Muscle of arm (tissue), 14 donors: ENCODE measurements around the gene CCHCR1. TPM values are rescaled to one million over a fixed set of nuclear protein-coding genes. Genes with fewer than 3 reads are reported as not detected.
A peak's percentile ranks its signal among the peaks of the same experiment; 100 is the strongest.
"Not testable (repeated sequence)": the region's sequence is repeated elsewhere in the genome, so short reads cannot be mapped to it uniquely, and the experiment has no call there.

Source experiments
- DNase-seq: peaks from one replicate; pipeline ENCODE4 v3.0.0-alpha.2; 2013
- long read RNA-seq, 11 donors: transcript quantifications; one replicate each; lab custom pipeline, GENCODE V29; 2026
- polyA plus RNA-seq, 12 donors: library from polyadenylated mRNA; unstranded; fragments of 120-200 nt; gene quantifications; one replicate each; pipeline ENCODE4 v1.2.1, GENCODE V29; 2013; ENCODE audit not compliant: insufficient read length in 12 of 12

CCHCR1 gene, protein sequence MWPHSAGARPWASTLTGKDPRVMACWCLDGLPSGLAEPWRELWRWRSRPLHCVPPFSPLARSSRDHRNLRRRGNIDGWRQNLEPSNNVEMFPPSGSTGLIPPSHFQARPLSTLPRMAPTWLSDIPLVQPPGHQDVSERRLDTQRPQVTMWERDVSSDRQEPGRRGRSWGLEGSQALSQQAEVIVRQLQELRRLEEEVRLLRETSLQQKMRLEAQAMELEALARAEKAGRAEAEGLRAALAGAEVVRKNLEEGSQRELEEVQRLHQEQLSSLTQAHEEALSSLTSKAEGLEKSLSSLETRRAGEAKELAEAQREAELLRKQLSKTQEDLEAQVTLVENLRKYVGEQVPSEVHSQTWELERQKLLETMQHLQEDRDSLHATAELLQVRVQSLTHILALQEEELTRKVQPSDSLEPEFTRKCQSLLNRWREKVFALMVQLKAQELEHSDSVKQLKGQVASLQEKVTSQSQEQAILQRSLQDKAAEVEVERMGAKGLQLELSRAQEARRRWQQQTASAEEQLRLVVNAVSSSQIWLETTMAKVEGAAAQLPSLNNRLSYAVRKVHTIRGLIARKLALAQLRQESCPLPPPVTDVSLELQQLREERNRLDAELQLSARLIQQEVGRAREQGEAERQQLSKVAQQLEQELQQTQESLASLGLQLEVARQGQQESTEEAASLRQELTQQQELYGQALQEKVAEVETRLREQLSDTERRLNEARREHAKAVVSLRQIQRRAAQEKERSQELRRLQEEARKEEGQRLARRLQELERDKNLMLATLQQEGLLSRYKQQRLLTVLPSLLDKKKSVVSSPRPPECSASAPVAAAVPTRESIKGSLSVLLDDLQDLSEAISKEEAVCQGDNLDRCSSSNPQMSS
- 10 to 100 TPM in 10 of 12 donors, 1 to 10 TPM in 1, not detected in 1; 9.5 to 25.3 (median 12.6) TPM for polyA plus RNA-seq
- long read RNA-seq, donor 1, partial matches to known transcripts = 0 of 2 reads
- long read RNA-seq, donor 1, other reads (novel, unspliced or antisense) = 0 of 2 reads
- long read RNA-seq, donor 2, partial matches to known transcripts = 0 of 1 reads
- long read RNA-seq, donor 2, other reads (novel, unspliced or antisense) = 0 of 1 reads
- long read RNA-seq, donor 3 = 0 reads
- long read RNA-seq, donor 4 = 0 reads
- long read RNA-seq, donor 5, partial matches to known transcripts = 0 of 2 reads
- long read RNA-seq, donor 5, other reads (novel, unspliced or antisense) = 0 of 2 reads
- long read RNA-seq, donor 6 = 0 reads
- long read RNA-seq, donor 7, partial matches to known transcripts = 0 of 1 reads
- long read RNA-seq, donor 7, other reads (novel, unspliced or antisense) = 0 of 1 reads
- long read RNA-seq, donor 8, partial matches to known transcripts = 0 of 1 reads
- long read RNA-seq, donor 8, other reads (novel, unspliced or antisense) = 0 of 1 reads
- long read RNA-seq, donor 9 = 0 reads
- long read RNA-seq, donor 10 = 0 reads
- long read RNA-seq, donor 11, partial matches to known transcripts = 0 of 1 reads
- long read RNA-seq, donor 11, other reads (novel, unspliced or antisense) = 0 of 1 reads

DNA sequence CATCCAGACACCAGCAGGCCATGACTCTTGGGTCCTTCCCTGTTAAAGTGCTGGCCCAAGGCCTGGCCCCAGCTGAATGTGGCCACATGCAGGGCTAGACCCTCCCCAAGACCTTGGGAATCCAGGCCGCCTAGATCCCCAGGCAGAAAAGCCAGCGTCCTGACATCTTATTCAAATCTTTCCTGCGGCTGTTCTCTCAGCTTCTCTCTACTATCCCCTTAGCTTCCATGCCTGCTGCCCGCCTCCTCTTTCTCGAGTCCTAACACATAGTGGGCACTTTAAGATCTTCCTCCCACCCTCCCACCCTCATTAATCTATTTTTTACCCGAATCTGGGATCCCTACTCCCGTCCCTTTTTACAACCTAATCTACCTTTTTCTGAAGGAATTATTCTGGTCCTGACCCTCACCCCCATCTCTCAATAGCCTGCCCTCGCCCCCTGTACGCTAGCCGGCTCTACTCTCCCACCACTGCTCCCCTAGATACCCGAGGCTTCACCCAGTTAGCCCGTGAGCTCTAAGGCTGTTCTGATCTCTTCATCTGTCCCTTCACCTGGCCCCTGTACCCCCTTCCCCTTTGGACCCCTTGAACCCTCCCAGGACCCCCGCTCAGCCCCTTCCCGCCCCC lies at the start of gene CCHCR1:
CCHCR1 (minus strand) TSS at position 290 of the 627 bp plus-strand sequence; CDS start at position 88, 202 bp downstream.
- DNase-seq = no peak

DNA sequence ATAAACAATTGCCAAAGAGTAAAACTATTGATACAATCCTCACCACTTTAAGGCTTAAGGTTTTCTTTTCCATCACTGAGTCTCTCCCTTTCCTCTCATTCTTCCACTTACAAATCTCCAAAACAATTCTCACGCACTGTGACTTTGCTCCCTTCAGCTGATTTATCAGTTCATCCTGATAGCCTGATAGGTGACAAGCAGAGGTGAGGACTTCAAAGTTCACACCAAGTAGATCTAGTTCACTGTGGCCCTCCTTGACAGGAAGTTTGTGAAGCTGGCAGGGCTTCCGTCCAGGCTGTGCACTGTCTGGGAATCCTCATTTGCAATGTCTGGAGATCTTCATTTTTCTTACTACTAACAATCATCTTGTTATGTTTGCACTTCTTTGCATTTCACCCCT lies 48.0 kb upstream of the CCHCR1 start:
- DNase-seq = no peak

DNA sequence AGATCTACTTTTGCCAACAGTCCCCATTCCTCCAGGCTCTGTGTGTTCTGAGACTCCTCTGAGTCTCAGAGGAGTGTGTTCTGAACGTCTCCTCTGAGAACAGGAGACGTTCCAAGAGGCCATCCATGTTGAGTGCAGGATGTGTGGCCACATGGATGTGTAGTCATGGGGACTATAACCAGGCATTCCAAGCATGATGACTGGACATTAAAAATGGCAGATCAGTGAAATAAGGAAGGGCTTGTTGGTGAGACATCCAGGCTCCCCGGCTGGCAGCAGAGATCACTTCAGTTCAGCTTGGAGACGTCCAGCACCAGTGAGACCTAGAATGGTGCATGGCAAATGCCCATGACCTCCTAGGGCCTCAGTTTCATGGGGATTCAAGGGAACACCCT lies 47.1 kb upstream of the CCHCR1 start:
- no peak for DNase-seq

DNA sequence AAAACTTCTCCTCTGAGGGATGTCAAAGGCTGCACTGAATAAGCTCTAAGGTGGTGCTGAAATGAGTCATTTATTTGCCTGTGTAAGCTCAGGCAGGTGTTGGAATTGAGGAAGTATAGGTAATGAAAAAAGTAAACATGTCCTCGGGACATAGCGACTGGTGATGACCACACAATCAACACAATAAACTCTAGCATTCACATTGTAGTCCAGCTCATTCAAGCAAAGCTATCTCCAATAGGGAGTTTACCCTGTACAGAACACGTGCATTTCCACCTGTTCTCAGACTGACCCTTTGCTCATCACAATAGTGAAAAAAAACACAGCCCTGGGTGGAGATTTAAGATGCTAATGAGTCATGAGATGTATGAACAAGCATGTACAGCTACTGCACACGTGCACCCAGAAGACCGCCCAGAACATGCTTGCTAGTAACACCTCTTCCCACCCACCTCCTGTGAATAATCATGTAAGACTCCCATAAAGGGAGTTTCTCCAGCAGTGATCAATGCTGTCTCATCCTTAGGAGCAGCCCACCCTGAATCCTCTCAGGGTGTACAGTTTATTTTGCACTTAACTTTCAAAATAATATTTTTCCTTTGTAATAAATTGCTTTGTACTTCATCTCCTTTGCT lies 45.9 kb upstream of the CCHCR1 start:
- DNase-seq = no peak

DNA sequence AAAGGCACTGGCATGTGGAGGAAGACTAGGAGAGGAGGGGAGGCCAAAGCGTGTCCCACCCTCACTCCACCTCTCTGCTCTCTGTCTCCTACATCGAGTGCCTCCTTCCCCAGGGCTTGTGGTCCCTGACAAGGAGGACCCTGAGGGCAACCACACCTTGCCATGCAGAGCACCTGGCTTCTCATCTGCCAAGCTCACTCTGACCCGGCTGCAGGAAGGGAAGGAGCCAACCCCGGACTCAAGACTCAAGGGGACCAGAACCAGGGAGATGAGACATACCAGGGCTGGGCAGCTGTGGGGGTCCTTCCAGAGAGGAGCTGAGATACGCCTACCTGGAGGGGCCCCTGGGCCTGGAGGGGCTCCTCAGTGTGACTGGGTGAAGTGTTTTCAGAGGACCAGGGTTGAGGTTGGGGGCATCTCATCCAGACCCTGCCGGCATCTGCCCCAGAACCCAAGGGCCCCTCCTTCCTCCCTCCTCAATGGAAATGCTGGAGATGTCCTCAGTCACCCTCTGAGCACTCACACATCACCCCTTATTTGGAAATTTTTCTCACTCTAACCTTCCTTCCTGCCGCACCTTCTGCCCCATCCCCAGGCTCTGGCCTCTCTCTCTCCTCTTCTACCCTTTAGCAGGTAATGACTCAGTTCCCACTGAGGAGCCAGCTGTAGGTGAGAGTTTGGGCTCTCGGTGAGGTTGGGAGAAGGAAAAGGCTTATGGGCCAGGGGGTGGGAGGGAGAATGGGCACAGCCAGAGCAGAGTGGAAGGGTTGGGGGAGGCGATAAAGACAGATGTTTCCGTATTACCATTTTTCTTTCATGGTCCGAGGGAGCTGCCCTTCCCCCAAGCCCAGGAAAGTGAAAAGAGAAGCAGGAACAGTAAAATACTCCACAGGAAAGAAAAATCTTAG lies 44.9 kb upstream of the CCHCR1 start:
- DNase-seq = no peak

DNA sequence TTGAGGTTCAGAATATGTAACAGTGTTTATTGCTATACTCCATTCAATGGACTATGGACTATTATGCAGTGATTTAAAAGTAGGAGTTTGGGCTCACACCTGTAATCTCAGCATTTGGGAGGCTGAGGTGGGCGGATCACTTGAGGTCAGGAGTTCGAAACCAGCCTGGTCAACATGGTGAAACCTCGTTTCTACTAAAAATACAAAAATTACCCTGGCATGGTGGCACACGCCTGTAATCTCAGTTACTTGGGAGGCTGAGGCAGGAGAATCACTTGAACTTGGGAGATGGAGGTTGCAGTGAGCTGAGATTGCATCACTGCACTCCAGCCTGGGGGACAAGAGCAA lies 41.5 kb upstream of the CCHCR1 start:
- not testable (repeated sequence) for DNase-seq

DNA sequence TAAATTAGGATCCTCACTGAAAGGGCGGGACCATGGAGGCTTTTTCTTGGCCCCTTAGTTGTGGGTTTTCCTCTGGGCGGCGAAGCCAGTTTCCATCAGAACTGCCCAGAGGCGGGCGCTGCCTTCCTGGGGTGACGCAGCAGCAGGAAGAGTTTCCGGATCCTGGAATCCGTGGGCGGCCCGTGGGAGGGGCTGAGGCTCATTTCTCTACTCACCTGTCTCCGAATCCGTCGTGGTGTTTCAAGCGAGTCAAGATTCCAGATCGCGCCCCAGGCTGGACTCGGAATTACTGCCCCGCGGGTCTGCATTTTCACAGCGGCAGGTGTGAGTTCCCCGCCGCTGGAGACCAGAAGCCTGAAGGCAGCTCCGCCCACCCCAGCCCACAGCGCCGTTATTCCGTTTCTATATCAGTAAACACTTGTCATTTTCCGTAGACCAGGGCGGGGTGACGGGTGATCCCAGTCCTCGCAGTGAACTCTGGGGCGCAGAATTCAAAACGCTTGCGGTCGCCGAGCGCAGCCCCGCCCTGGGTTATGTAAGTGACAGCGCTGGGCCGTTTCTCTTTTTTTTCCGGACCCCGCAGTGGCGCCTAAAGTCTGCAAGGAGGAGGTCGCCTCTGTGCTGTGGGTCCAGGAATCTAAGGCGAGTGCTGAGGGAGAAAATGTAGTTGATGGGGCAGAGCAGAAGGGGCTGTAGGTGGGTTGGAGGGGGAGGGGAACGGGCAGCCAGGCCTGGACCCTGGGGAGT lies 40.1 kb upstream of the CCHCR1 start:
- peak; percentile 85 for DNase-seq

DNA sequence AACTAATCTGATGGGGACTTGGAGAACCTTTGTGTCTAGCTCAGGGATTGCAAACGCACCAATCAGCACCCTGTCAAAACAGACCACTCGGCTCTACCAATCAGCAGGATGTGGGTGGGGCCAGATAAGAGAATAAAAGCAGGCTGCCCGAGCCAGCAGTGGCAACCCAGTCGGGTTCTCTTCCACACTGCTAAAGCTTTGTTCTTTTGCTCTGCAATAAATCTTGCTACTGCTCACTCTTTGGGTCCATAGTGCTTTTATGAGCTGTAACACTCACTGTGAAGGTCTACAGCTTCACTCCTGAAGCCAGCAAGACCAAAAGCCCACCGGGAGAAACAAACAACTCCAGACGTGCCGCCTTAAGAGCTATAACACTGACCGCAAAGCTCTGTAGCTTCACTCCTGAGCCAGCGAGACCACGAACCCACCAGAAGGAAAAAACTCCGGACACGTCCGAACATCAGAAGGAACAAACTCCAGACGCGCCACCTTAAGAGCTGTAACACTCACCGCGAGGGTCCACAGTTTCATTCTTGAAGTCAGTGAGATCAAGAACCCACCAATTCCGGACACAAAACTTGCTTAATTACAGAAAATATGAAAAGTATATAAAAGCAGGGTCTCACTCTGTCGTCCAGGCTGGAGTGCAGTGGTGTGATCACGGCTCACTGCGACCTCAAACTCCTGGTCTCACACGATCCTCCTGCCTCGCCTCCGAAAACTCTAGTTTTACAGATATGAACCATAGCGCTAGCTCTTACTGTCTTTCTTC lies 38.8 kb upstream of the CCHCR1 start:
- DNase-seq = not testable (repeated sequence)

DNA sequence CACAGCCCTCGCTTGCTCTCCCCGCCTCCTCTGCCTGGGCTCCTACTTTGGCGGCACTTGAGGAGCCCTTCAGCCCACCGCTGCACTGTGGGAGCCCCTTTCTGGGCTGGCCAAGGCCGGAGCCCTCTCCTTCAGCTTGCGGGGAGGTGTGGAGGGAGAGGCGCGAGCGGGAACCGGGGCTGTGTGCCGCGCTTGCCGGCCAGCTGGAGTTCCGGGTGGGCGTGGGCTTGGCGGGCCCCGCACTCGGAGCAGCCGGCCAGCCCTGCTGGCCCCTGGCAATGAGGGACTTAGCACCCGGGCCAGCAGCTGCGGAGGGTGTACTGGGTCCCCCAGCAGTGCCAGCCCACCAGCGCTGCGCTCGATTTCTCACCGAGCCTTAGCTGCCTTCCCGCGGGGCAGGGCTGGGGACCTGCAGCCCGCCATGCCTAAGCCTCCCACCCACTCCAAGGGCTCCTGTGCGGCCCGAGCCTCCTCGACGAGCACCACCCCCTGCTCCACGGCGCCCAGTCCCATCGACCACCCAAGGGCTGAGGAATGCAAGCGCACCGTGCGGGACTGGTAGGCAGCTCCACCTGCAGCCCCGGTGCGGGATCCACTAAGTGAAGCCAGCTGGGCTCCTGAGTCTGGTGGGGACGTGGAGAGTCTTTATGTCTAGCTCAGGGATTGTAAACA lies 37.8 kb upstream of the CCHCR1 start:
- DNase-seq = not testable (repeated sequence)

DNA sequence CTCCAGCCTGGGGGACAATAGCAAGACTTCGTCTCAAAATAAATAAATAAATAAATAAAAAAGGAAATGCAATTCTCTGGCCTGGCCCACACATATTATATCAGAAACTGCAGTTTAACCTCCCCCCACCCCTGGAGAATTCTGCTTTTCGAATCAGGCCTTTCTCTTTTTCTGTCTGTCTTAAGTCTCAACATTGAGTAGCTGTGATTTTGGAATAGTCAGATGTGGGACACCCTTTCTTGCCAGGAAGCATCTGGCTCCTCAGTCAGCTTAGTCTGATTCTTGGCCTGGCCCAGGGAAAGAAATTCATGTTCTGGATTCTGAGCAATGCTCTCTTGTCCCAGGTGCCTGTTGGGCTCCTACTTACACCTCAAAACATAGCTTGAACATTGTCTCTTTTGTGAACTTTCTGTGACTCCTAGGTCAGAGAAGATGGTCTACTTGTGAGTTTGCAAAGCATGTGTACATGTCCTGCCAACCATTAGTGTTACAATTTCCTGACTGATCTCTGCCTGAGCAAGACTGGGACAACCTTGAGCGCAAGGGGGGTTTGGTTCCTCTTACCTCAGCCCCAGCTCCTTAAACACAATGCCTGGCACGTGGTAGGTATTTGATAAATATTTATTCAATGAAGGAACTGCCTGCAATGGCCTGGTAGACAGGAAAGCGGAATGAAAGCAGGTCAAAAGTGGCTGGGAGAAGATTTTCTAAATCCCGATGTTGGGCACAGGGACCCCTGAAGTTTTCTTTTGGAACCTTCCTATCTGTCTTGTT lies 36.6 kb upstream of the CCHCR1 start:
- no peak for DNase-seq

DNA sequence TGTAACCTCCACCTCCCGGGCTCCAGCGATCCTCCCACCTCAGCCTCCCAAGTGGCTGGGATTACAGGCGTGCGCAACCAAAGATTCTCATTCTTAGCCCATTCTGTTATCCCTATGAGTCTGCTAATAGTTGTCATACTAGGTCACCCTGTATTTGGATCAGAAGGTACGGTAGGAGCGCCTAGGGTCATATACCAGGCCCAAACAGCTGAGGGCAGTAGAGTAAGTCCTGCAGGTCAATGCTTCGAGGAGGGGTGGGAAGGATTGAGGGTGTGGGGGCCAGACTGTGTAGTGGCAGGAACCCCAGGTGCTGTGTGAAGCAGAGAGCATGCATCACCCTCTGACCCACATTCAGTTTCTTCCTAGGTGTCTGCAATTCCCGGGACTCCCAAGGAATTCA lies 35.6 kb upstream of the CCHCR1 start:
- DNase-seq = no peak

DNA sequence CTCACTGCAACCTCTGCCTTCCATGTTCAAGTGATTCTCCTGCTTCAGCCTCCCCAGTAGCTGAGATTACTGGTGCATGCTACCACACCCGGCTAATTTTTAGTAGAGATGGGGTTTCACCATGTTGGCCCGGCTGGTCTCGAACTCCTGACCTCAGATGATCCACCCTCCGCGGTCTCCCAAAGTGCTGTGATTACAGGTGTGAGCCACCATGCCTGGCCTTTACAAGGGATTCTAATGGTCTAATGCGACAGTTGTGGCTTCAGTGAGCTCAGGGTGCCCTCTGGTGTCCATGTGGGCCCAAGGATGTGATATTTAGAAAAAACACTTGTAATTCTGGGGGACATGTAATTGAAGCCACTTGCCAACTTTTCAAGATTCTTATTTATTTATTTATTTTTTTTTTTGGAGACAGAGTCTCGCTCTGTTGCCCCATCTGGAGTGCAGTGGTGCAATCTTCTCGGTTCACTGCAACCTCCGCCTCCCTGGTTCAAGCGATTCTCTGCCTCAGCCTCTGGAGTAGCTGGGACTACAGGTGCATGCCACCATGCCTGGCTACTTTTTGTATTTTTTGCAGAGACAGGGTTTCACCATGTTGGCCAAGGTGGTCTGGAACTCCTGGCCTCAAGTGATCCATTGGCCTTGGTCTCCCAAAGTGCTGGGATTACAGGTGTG lies 35.0 kb upstream of the CCHCR1 start:
- peak; percentile 57 for DNase-seq

DNA sequence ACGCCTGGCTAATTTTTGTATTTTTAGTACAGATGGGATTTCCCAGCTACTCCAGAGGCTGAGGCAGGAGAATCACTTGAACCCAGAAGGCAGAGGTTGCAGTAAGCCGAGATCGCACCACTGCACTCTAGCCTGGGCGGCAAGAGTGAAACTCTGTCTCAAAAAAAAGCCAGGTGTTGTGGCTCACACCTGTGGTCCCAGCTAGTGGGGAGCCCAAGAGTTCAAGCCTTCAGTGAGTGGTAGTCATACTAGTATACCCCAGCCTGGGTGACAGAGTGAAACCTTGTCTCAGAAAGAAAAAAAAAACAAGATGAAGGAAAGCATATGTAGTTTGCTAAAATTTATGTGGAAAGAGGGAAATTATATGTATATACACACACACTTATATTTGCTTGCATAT lies 32.9 kb upstream of the CCHCR1 start:
- DNase-seq = no peak

DNA sequence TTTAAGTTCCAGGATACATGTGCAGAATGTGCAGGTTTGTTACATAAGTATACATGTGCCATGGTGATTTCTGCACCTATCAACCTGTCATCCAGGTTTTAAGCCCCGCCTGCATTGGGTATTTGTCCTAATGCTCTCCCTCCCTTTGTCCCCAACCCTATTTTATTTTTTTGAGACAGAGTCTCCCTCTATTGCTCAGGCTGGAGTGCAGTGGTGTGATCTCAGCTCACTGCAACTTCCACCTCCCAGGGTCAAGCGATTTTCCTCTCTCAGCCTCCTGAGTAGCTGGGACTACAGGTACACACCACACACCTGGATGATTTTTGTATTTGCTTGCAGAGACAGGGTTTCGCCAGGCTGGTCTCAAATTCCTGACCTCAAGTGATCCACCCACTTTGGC lies 31.6 kb upstream of the CCHCR1 start:
- DNase-seq = not testable (repeated sequence)

DNA sequence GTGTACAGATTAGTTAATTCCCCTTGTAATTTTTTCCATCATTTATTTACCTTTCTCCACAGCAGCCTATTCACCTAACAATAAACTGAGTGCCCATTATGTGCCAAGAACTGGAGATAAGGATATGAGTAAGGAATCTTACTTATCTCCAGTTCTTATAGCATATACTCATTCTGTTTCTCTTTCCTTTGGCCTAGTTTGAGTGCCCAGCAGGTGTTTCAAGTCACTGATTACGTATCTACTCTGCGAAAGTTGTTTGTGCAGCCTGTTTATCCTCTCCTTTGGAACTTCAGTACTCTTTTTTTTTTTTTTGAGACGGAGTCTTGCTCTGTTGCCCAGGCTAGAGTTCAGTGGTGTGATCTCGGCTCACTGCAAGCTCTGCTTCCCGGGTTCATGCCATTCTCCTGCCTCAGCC lies 30.2 kb upstream of the CCHCR1 start:
- DNase-seq = no peak
